H9 (cell line): Measurements from ENCODE around the gene HEMGN. TPM values are rescaled to one million over a fixed set of nuclear protein-coding genes. Genes with fewer than 3 reads are reported as not detected.

Experiments
- DNase-seq: peaks from one replicate; pipeline ENCODE4 v3.0.0-alpha.2; 2017
- H2AFZ ChIP-seq: one replicate; pipeline ENCODE4 v1.6.1; 2013; ENCODE audit warnings: mild to moderate bottlenecking, low read length, control low read depth, moderate library complexity
- H2AK5ac ChIP-seq: 2 replicates; pipeline ENCODE4 v1.6.1; 2013; ENCODE audit warnings: low read length, control low read depth, mixed read lengths; ENCODE audit not compliant: insufficient read length
- H2BK120ac ChIP-seq: one replicate; pipeline ENCODE4 v1.6.1; 2013; ENCODE audit warnings: low read depth, mild to moderate bottlenecking, low read length, control low read depth, inconsistent platforms; ENCODE audit not compliant: poor library complexity, severe bottlenecking
- H2BK12ac ChIP-seq: 2 replicates; pipeline ENCODE4 v1.6.1; 2013; ENCODE audit warnings: low read length, control low read depth, mixed read lengths, low read depth; ENCODE audit not compliant: insufficient read length
- H2BK15ac ChIP-seq: 2 replicates; pipeline ENCODE4 v1.6.1; 2013; ENCODE audit warnings: low read depth, low read length, control low read depth
- H2BK20ac ChIP-seq: one replicate; pipeline ENCODE4 v1.6.1; 2013; ENCODE audit warnings: low read depth, mild to moderate bottlenecking, low read length, control low read depth, inconsistent platforms; ENCODE audit not compliant: poor library complexity, severe bottlenecking
- H2BK5ac ChIP-seq: 2 replicates; pipeline ENCODE4 v1.6.1; 2013; ENCODE audit warnings: low read length, control low read depth, mixed read lengths; ENCODE audit not compliant: insufficient read length
- H3K14ac ChIP-seq: 2 replicates; pipeline ENCODE4 v1.6.1; 2013; ENCODE audit warnings: low read length, control low read depth; ENCODE audit not compliant: insufficient read depth
- H3K18ac ChIP-seq: 2 replicates; pipeline ENCODE4 v1.6.1; 2013; ENCODE audit warnings: low read depth, mild to moderate bottlenecking, mixed read lengths, low read length, control low read depth; ENCODE audit not compliant: insufficient read length
- H3K23ac ChIP-seq: 2 replicates; pipeline ENCODE4 v1.6.1; 2013; ENCODE audit warnings: low read length, control low read depth, mixed read lengths, low read depth; ENCODE audit not compliant: insufficient read length
- H3K23me2 ChIP-seq: 2 replicates; pipeline ENCODE4 v1.6.1; 2013; ENCODE audit warnings: low read depth, mild to moderate bottlenecking, mixed read lengths, low read length, control low read depth; ENCODE audit not compliant: insufficient read length, poor library complexity, severe bottlenecking
- H3K27ac ChIP-seq: 2 replicates; pipeline ENCODE4 v1.5.1; 2013; ENCODE audit warnings: low read length, control low read depth, mixed read lengths, low read depth; ENCODE audit not compliant: insufficient read length
- H3K27me3 ChIP-seq: 2 replicates; pipeline ENCODE4 v1.6.1; 2013; ENCODE audit warnings: low read length, control low read depth, inconsistent platforms; ENCODE audit not compliant: insufficient read depth
- H3K4ac ChIP-seq: 2 replicates; pipeline ENCODE4 v1.6.1; 2013; ENCODE audit warnings: low read depth, mild to moderate bottlenecking, control low read depth, inconsistent platforms, low read length, moderate library complexity
- H3K4me1 ChIP-seq: 2 replicates; pipeline ENCODE4 v1.6.1; 2013; ENCODE audit warnings: low read length, control low read depth, inconsistent platforms; ENCODE audit not compliant: insufficient read depth
- H3K4me2 ChIP-seq: 2 replicates; pipeline ENCODE4 v1.6.1; 2013; ENCODE audit warnings: low read length, control low read depth, mixed read lengths; ENCODE audit not compliant: insufficient read length, insufficient read depth
- H3K56ac ChIP-seq: 2 replicates; pipeline ENCODE4 v1.6.1; 2013; ENCODE audit warnings: low read depth, mild to moderate bottlenecking, mixed read lengths, low read length, control low read depth; ENCODE audit not compliant: insufficient read length
- H3K79me1 ChIP-seq: 2 replicates; pipeline ENCODE4 v1.6.1; 2013; ENCODE audit warnings: low read depth, mild to moderate bottlenecking, moderate library complexity, low read length, control low read depth, inconsistent platforms; ENCODE audit not compliant: insufficient read depth, poor library complexity, severe bottlenecking
- H3K79me2 ChIP-seq: 2 replicates; pipeline ENCODE4 v1.6.1; 2013; ENCODE audit warnings: low read length, control low read depth, inconsistent platforms; ENCODE audit not compliant: insufficient read depth
- H3K9ac ChIP-seq: 2 replicates; pipeline ENCODE4 v1.6.1; 2013; ENCODE audit warnings: low read length, control low read depth, mixed read lengths; ENCODE audit not compliant: insufficient read length; ENCODE audit errors: extremely low read depth
- H3K9me3 ChIP-seq: one replicate; pipeline ENCODE4 v1.6.1; 2013; ENCODE audit warnings: low read depth, low read length, inconsistent platforms; ENCODE audit not compliant: control insufficient read depth
- H3T11ph ChIP-seq: one replicate; pipeline ENCODE4 v1.6.1; 2013; ENCODE audit warnings: mild to moderate bottlenecking, low read length, control low read depth, inconsistent platforms
- H4K20me1 ChIP-seq: one replicate; pipeline ENCODE4 v1.6.1; 2013; ENCODE audit not compliant: control insufficient read depth, insufficient read length, insufficient read depth
- H4K5ac ChIP-seq: 2 replicates; pipeline ENCODE4 v1.6.1; 2013; ENCODE audit warnings: low read depth, mild to moderate bottlenecking, mixed read lengths, low read length, control low read depth; ENCODE audit not compliant: insufficient read length
- H4K8ac ChIP-seq: replicated peaks from 2 replicates; pipeline ENCODE4 v1.6.1; 2013; ENCODE audit warnings: low read length, control low read depth, mixed read lengths, low read depth; ENCODE audit not compliant: insufficient read length
- H4K91ac ChIP-seq: 2 replicates; pipeline ENCODE4 v1.6.1; 2013; ENCODE audit warnings: low read depth, mild to moderate bottlenecking, moderate library complexity, mixed read lengths, low read length, control low read depth; ENCODE audit not compliant: insufficient read length
- H3K27ac Mint-ChIP-seq, 3 experiments: 2 replicates in 2 of 3; 3 replicates in 1 of 3; pipeline ENCODE4 v1.8.0; 2020 to 2021; ENCODE audit warnings: mixed read lengths in 3 of 3, mild to moderate bottlenecking in 1 of 3, moderate library complexity in 1 of 3
- H3K27me3 Mint-ChIP-seq: 2 replicates; pipeline ENCODE4 v1.8.0; 2021; ENCODE audit warnings: low read depth, mild to moderate bottlenecking, moderate library complexity, mixed read lengths
- H3K36me3 Mint-ChIP-seq, 3 experiments: 2 replicates in 2 of 3; 3 replicates in 1 of 3; pipeline ENCODE4 v1.8.0; 2020 to 2021; ENCODE audit warnings: low read depth in 3 of 3, mixed read lengths in 3 of 3; ENCODE audit not compliant: insufficient read depth in 1 of 3
- H3K4me1 Mint-ChIP-seq, 2 experiments: 2 replicates each; pipeline ENCODE4 v1.8.0; 2020; ENCODE audit warnings: mixed read lengths in 2 of 2
- H3K4me3 Mint-ChIP-seq, 2 experiments: 2 replicates in 1 of 2; 3 replicates in 1 of 2; pipeline ENCODE4 v1.8.0; 2020 to 2021; ENCODE audit warnings: mild to moderate bottlenecking in 2 of 2, mixed read lengths in 2 of 2, moderate library complexity in 1 of 2
- H3K9me3 Mint-ChIP-seq, 2 experiments: 2 replicates in 1 of 2; 3 replicates in 1 of 2; pipeline ENCODE4 v1.8.0; 2020; ENCODE audit warnings: mild to moderate bottlenecking in 2 of 2, mixed read lengths in 2 of 2, moderate library complexity in 1 of 2
- WGBS: extraction: QIAGEN DNeasy Blood & Tissue Kit; methylation state at CpG from one replicate; pipeline ENCODE4 v1.1.7; 2013; ENCODE audit warnings: missing lambda C conversion rate, low lambda C conversion rate, mixed read lengths; ENCODE audit not compliant: insufficient read length; ENCODE audit errors: extremely low coverage; 5-methylcytosine and 5-hydroxymethylcytosine counted together
- total RNA-seq: library from RNA; stranded (reverse); gene quantifications from 2 replicates; pipeline ENCODE4 v1.2.1, GENCODE V29; 2021
- TF ChIP-seq, protein P1 (sequence below): fragments of 200-600 bp; sonication (generic); conservative IDR thresholded peaks from 3 replicates; pipeline ENCODE4 v1.8.0; 2021; ENCODE audit warnings: antibody characterized with exemption, mild to moderate bottlenecking

The HEMGN gene
- total RNA-seq, 1 experiment from 2014 or later, result not detected

- Histone ChIP-seq H3K56ac (no peak overlapping the region), H3T11ph (no peak overlapping the region), H3K23ac (no peak overlapping the region), H2BK12ac (no peak overlapping the region), H3K27me3 (no peaks in the 10 kb centered on the region; the same call in 1 of the 2 replicates), H3K4me2 (no peak overlapping the region), H4K91ac (no peak overlapping the region), H3K23me2 (no peaks in the 10 kb centered on the region), H2BK120ac (no peak overlapping the region), H3K9ac (no peak overlapping the region), H3K4me1 (no peaks in the 10 kb centered on the region), H3K79me1 (no peaks in the 10 kb centered on the region), H4K5ac (no peak overlapping the region), H4K8ac (no peak overlapping the region), H2AFZ (no peak overlapping the region), H4K20me1 (no peaks in the 10 kb centered on the region), H3K14ac (no peak overlapping the region), H2BK15ac (no peak overlapping the region), H2BK20ac (no peak overlapping the region), H3K79me2 (no peaks in the 10 kb centered on the region), H2BK5ac (no peak overlapping the region), H3K18ac (no peak overlapping the region), H3K4ac (no peak overlapping the region), H2AK5ac (no peak overlapping the region), H3K9me3 (no peaks in the 10 kb centered on the region), H3K27ac (no peak overlapping the region)
- no peaks in the 10 kb centered on the region for H3K9me3 Mint-ChIP-seq
- H3K27ac Mint-ChIP-seq, result no peak overlapping the region
- H3K27me3 Mint-ChIP-seq, result peaks cover 70% of the 10 kb centered on the region
- no peaks in the 10 kb centered on the region for H3K36me3 Mint-ChIP-seq
- no peak overlapping the region for H3K4me3 Mint-ChIP-seq
- TF ChIP-seq, protein P1, sequence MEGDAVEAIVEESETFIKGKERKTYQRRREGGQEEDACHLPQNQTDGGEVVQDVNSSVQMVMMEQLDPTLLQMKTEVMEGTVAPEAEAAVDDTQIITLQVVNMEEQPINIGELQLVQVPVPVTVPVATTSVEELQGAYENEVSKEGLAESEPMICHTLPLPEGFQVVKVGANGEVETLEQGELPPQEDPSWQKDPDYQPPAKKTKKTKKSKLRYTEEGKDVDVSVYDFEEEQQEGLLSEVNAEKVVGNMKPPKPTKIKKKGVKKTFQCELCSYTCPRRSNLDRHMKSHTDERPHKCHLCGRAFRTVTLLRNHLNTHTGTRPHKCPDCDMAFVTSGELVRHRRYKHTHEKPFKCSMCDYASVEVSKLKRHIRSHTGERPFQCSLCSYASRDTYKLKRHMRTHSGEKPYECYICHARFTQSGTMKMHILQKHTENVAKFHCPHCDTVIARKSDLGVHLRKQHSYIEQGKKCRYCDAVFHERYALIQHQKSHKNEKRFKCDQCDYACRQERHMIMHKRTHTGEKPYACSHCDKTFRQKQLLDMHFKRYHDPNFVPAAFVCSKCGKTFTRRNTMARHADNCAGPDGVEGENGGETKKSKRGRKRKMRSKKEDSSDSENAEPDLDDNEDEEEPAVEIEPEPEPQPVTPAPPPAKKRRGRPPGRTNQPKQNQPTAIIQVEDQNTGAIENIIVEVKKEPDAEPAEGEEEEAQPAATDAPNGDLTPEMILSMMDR, result no peak
- WGBS, result no CpG with 5 or more reads among the region's 4 CpGs
- DNase-seq, result no peak
- H3K4me1 Mint-ChIP-seq, result no peaks in the 10 kb centered on the region
Observed at GRCh38 chr9:97928986-97929604, 8.9 kb downstream of the HEMGN start.
